Sciatic nerve (tissue), 2 donors: ENCODE data around the gene FAM185A. TPM values are rescaled to one million over a fixed set of nuclear protein-coding genes. Genes with fewer than 3 reads are reported as not detected.
A peak's percentile ranks its signal among the peaks of the same experiment; 100 is the strongest.
"Not testable (repeated sequence)": the region's sequence is repeated elsewhere in the genome, so short reads cannot be mapped to it uniquely, and the experiment has no call there.

Experiments used
- ATAC-seq: fragments of 200-7000 bp; cut with Tn5 transposase; one replicate; pipeline ENCODE4 v1.9.1; 2020; ENCODE audit warnings: mild to moderate bottlenecking, moderate library complexity
- DNase-seq: peaks from one replicate; pipeline ENCODE4 v3.0.0-alpha.2; 2020; ENCODE audit warnings: low spot score
- intact Hi-C: fragments of 100-400 bp; cut with DNase I; formaldehyde crosslinking; loops from one replicate; pipeline ENCODE4 v1.14.2; 2022
- total RNA-seq: library from RNA; stranded (reverse); fragmentation: NEBNext Ultra II Directional; extraction: Animal tissue kit (Norgen Biotek cat#: 25700); gene quantifications from one replicate; pipeline ENCODE4 v1.2.1, GENCODE V29; 2021
- donor health status: DM: no; HTN: no; CAD: no.
- donor health status: DM: no; HTN: no; CAD: no.

The FAM185A gene
- total RNA-seq, 1 donor from 2014 or later = 13.1 TPM

- DNase-seq, intact Hi-C loops, ATAC-seq: not testable (repeated sequence)
Measured at GRCh38 chr7:102769657-102770192, 20.9 kb downstream of the FAM185A start.

DNA sequence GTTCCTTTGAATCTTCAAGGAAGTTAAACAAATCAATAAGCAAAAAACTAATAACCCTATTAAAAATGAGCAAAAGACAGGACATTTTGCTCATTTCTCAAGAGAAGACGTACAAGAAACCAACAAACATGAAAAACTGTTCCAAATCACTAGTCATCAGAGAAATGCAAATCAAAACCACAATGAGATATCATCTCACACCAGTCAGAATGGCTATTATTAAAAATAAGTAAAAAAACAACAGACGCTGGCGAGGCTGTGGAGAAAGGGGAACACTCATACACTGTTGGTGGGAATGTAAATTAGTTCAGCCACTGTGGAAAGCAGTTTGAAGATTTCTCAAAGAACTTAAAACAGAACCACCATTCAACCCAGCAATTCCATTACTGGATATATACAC is 21.7 kb downstream of the FAM185A start:
- ATAC-seq, DNase-seq, intact Hi-C loops: not testable (repeated sequence)

DNA sequence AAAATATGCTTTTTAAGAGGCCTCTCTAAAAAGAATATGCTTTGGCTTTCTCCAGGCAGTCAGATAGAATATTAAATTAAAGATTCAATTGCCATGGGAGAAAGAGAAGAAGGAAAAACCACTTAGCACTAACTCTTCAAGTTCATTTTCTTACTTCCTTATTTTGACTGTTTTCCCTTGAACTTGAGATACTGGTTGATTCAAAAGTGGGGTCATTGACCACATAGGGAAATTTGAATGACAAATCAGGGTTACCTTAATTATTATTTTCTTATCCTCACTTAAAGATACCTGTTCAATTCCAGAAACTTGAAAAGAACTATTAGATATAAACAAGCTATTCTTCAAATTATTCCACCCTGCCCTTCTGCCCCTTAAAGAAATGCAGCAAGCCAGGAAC is 27.4 kb downstream of the FAM185A start:
- DNase-seq, ATAC-seq, intact Hi-C loops: not testable (repeated sequence)

DNA sequence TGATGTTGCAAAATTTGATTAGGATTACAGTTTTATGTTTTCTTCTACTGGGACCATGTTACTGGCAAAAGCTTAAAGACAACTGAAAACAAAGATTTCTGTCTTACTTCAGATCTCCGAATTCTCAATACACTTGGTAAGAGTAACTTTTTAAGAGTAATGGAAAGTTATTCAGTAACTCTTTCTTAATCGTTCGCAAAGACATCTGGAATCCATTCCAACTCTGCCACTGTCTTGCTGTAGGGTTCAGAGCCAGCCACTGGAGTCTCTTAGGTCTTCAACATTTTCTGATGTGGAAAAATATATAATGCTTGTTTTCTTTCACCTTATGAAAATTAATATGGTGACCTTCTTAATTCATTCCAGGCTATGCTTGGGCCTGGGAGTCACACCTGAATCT is 29.9 kb downstream of the FAM185A start:
- DNase-seq, intact Hi-C loops: not testable (repeated sequence)
- peak; percentile 55 for ATAC-seq

DNA sequence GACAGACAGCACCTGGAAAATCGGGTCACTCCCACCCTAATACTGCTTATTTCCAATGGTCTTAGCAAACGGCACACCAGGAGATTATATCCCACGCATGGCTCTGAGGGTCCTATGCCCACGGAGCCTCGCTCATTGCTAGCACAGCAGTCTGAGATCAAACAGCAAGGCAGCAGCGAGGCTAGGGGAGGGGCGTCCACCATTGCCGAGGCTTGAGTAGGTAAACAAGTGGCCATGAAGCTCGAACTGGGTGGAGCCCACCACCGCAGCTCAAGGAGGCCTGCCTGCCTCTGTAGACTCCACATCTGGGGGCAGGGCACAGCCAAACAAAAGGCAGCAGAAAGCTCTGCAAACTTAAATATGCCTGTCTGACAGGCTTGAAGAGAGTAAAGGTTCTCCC is 32.1 kb downstream of the FAM185A start:
- DNase-seq, intact Hi-C loops, ATAC-seq: not testable (repeated sequence)

DNA sequence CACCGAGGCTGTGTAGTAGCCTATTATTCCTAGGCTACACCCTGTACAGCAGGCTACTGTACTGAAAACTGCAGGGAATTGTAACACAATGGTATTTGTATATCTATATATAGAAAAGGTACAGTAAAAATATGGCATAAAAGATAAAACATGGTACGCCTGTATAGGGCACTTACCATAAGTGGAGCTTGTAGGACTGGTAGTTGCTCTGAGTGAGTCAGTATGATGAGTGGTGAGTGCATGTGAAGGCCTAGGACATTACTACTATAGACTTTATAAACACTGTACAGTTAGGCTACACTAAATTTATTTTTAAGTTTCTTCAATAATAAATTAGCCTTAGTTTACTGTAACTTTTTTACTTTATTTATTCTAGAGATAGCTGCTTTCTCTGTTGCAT is 40.0 kb downstream of the FAM185A start:
- intact Hi-C loops = not testable (repeated sequence)

GRCh38 chr7:102790364-102791100 is 41.7 kb downstream of the FAM185A start:
- ATAC-seq, intact Hi-C loops, DNase-seq: not testable (repeated sequence)

More for the DNA sequence above, 40.0 kb downstream of the FAM185A start:
- DNase-seq, ATAC-seq: not testable (repeated sequence)

DNA sequence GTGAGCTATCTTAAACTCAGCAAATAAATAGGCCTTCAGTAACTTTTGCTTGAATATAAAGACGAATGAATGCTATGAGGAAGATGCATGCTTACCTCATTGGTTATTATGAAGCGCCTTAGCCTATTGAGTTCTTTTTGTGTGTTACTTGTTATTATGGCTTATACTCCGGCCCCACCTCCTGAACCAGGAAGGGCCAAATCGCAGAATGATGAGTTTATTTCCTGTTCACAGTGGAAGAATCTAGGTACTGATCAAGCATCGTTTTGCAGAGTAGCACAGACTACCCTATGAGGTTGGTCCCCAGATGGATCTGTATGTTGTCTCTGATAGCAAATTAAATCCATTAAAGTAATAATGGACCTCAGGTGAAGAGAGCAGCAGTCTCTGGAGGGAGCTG is 42.6 kb downstream of the FAM185A start:
- DNase-seq, ATAC-seq, intact Hi-C loops: not testable (repeated sequence)

DNA sequence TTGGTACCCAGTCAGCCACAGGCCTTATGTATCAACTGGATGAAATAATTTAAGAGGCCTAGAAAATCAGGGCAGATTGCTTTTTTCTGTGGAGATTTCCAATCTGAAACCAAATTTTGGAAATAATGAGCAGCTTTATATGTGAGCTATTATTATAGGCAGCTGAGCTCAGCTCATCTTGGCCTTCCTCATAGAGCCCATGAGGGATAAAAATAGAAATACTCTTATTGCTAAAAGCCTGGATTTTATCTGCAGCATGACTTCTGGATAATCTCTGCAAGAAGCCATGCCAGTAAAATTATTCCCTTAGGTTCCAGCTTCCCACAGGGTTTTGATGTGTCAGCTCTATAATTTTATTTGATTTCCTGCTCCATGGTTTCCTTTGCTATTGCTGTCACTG is 43.0 kb downstream of the FAM185A start:
- DNase-seq, intact Hi-C loops, ATAC-seq: not testable (repeated sequence)

DNA sequence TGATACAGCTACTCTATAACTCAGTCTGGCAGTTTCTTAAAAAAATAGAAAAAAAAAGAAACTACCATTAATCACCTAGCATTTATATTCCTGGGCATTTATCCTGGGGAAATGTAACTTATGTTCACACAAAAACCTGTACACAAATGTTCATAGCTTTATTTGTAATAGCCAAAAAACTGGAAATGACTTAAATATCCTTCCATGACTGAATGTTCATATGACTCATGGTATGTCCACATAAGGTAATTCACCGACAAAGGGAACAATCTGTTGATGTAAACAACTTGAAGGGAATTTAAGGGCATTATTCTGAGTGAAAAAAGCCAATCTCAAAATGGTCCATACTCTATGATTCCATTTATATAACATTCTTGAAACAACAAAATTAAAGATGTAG is 45.8 kb downstream of the FAM185A start:
- intact Hi-C loops, ATAC-seq: not testable (repeated sequence)

DNA sequence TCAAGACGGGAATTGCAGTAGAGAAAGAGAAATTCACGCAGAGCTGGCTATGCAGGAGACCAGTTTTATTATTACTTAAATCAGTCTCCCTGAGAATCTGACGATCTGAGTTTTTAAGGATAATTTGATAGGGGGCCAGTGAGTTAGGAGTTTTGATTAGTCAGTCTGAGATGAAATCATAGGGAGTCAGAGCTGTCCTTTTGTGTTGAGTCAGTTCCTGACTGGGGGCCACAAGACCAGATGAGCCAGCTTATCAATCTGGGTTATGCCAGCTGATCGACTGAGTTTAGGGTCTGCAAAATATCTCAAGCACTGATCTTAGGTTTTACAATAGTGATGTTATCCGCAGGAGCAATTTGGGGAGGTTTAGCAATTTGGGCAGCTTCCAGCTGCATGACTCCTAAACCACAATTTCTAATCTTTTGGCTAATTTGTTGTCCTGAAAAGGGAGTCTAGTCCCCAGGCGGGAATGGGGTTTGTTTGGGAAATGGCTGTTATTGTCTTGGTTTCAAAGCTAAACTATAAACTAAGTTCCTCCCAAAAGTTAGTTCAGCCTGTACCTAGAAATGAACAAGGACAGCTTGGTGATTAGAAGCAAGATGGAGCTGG is 47.3 kb downstream of the FAM185A start:
- DNase-seq, ATAC-seq, intact Hi-C loops: not testable (repeated sequence)

More for the DNA sequence above, 45.8 kb downstream of the FAM185A start:
- DNase-seq = not testable (repeated sequence)

- ATAC-seq (no peak), DNase-seq (no peak)
- intact Hi-C loops = no loop called here
Measured at GRCh38 chr7:102806613-102807012, 57.8 kb downstream of the FAM185A start.

DNA sequence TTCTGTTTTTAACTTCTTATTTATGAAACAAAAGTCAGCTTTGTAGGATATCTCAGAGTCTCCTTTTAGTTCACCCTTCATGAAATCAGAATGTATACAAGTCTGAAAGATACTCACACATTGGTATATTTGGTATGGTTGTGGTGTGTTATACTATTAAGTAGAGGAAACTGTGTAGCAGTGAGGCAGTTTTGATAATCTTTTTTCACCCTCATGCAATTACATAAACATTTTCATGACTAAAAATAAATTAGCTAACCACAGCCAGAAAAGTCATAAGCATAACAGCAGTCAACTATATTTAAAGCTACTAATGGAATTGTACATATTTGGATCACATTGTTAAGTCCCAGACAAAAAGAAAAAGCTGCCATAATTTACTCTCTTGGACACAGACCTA is 62.1 kb downstream of the FAM185A start:
- DNase-seq (no peak), ATAC-seq (no peak)
- intact Hi-C loops = no loop called here

GRCh38 chr7:102811942-102812678 is 63.3 kb downstream of the FAM185A start:
- intact Hi-C loops = no loop called here
- DNase-seq (no peak), ATAC-seq (peak; percentile 59)

- intact Hi-C loops = no loop called here
- ATAC-seq (no peak), DNase-seq (no peak)
Measured at GRCh38 chr7:102813191-102814024, 64.6 kb downstream of the FAM185A start.

DNA sequence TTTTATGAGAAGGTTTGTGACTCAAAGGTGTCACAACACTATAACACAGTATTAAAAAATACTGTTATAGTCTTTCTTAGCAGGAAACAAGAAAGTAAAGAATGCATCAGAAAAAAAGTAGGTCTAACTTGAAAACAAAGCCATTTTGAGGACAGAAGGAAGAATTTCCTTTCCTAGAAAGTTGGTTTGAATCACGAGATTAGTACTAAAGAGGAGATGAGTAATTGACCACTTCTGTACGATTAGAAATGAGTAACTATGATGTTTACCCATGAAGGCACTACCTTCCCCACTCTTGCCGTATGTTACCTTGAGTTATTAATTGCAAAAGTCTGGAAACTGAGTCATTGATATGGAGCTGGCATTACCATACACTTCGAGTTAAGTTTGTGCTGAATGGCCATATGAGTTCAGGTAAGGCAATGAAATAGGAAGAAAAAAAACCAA is 65.2 kb downstream of the FAM185A start:
- ATAC-seq = no peak
- intact Hi-C loops = no loop called here
- no peak for DNase-seq

GRCh38 chr7:102817616-102818573 is 69.1 kb downstream of the FAM185A start:
- intact Hi-C loops = no loop called here
- ATAC-seq = no peak
- DNase-seq = no peak
